DMS153 (cell line): ENCODE measurements around the gene WDR45B.
"Not testable (repeated sequence)": the region's sequence is repeated elsewhere in the genome, so short reads cannot be mapped to it uniquely, and the experiment has no call there.

Source experiments
- DNase-seq: peaks from one replicate; lab custom pipeline; 2025; lab: John Stamatoyannopoulos, UW

Gene WDR45B

DNA sequence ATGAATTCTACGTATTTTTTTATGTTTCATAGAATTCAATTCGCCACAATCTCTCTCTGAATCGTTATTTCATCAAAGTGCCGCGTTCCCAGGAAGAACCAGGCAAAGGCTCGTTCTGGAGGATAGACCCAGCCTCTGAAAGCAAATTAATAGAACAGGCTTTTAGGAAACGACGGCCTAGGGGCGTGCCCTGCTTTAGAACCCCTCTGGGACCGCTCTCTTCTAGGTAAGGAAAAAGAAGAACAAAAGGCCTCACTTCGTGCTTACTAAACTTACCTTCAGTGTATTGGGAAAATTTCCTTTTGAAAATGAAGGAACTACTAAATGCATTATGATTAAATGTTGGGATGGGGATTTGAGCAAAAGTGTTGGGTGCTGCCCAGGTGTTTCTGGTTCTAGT lies 65.5 kb downstream of the WDR45B start:
- DNase-seq, result no peak

GRCh38 chr17:82582213-82582612 lies 66.0 kb downstream of the WDR45B start:
- no peak for DNase-seq

DNA sequence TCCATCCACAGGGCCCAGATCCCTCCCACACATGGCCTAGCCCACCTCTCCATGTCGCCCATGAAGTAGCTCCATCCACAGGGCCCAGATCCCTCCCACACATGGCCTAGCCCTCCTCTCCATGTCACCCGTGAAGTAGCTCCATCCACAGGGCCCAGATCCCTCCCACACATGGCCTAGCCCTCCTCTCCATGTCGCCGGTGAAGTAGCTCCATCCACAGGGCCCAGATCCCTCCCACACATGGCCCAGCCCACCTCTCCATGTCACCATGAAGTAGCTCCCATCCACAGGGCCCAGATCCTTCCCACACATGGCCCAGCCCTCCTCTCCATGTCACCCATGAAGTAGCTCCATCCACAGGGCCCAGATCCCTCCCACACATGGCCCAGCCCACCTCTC lies 68.3 kb downstream of the WDR45B start:
- DNase-seq, result not testable (repeated sequence)

DNA sequence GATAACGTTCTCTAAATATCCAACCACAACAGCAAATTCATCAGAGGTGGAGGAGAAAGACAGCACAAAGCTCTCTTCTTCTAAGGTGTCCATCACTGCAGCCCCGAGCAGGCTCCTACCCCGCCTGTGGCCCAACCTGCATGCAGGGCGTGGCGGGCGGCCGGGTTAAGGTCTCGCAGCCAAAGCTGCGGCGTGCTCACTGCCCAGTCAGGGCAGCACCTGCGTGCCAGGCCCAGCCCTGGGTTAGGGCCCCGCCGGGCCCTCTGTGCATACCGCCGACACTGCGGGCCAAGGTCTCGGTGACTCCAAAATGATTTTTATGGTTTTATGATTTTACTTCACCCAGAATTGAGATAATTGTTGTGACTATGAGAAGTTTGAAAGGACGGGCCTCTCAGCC lies 70.9 kb downstream of the WDR45B start:
- no peak for DNase-seq

DNA sequence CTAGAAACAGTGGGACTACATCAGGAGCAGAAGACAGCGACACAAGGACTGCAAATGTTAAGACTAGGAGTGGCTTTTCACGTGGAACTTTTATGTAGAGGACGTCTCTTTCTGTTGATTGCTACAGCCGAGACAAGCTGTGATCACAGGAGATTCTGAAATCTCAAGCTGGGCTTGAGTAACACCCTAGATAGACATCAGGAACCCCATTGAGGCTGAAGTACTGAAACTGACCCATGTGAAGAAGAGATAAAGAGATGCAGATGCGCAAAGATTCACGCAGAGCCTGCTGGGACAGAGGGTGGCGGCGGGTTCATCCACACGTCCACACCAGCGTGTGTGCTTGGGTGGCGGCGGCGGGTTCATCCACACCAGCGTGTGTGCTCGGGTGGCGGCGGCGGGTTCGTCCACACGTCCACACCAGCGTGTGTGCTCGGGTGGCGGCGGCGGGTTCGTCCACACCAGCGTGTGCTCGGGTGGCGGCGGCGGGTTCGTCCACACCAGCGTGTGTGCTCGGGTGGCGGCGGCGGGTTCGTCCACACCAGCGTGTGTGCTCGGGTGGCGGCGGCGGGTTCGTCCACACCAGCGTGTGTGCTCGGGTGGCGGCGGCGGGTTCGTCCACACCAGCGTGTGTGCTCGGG lies 72.5 kb downstream of the WDR45B start:
- not testable (repeated sequence) for DNase-seq

GRCh38 chr17:82574041-82574440 lies 74.2 kb downstream of the WDR45B start:
- no peak for DNase-seq

DNA sequence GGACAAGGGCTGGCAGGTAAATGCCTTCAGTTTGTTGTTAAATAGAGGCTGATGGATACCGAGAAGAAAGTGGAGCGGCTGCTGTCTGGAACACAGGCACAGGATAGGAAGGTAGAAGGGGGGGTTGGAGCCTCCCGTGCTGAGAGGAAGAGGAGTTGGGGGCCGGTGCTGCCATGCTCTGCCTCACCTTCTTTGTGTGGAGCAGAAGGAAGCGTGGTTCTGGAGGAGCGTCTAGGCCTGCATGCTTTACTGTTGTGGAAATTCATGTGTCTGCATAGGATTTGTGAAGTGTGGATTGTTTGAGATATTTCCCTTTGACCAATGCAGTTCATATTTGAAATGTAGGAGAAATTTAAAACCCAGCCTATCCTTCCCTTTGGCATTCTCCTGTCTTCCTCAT lies 76.4 kb downstream of the WDR45B start:
- DNase-seq, result no peak

DNA sequence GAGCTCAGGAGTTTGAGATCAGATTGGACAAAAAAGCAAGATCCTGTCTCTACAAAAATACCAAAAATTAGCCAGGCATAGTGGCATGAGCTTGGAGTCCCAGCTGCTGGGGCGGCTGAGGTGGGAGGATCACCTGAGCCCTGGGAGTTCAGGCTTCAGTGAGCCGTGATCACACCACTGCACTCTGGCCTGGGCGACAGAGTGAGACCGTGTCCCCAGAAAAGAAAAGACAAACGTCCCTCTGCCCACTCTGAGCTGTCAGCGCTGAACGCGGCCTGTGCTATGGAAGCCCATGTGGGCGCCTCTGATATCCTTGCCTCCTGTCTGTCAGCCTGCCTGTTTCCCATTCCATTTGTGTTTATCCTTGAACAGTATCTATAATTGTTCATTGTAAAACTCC lies 78.0 kb downstream of the WDR45B start:
- no peak for DNase-seq

DNA sequence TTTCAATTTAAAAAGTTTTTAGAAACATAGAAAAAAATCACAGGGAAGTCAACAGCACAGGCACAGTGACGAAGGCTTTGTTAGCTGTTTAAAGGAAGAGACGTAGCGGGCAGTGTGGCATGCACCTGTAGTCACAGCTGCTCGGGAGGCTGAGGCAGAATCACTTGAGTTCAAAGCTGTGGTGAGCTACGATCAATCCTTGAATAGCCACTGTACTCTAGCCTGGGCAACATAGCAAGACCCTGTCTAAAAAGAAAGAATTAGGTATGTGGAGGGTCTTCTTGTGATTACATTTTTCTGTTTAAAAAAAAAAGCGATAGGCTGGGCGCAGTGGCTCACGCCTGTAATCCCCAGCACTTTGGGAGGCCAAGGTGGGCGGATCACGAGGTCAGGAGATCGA lies 78.6 kb downstream of the WDR45B start:
- no peak for DNase-seq

GRCh38 chr17:82568997-82569393 lies 79.2 kb downstream of the WDR45B start:
- no peak for DNase-seq

- DNase-seq, result no peak
Measured at GRCh38 chr17:82567286-82567685, 81.0 kb downstream of the WDR45B start.

- no peak for DNase-seq
Measured at GRCh38 chr17:82566129-82566960, 81.9 kb downstream of the WDR45B start.

DNA sequence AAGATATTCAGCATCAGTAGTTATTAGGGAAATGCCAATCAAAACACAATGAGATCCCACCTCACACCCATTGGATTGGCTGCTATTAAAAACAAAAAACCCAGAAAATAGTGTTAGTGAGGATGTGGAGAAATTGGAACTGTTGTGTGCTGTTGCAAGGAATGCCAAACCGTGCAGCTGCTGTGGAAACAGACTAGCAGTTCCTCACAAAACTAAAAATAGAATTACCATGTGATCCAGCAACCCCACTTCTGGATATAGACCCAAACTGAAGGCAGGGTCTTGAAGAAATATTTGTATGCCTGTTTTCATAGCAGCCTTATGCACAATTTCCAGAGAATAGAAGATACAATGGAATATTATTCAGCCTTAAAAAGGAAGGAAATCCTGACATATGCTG lies 82.7 kb downstream of the WDR45B start:
- DNase-seq, result no peak
